ENCODE data around the gene ODF2L. TPM values are rescaled to one million over a fixed set of nuclear protein-coding genes. Genes with fewer than 3 reads are reported as not detected.

The ODF2L gene
- total RNA-seq, 1 experiment from 2014 or later: 38.6 TPM

DNA sequence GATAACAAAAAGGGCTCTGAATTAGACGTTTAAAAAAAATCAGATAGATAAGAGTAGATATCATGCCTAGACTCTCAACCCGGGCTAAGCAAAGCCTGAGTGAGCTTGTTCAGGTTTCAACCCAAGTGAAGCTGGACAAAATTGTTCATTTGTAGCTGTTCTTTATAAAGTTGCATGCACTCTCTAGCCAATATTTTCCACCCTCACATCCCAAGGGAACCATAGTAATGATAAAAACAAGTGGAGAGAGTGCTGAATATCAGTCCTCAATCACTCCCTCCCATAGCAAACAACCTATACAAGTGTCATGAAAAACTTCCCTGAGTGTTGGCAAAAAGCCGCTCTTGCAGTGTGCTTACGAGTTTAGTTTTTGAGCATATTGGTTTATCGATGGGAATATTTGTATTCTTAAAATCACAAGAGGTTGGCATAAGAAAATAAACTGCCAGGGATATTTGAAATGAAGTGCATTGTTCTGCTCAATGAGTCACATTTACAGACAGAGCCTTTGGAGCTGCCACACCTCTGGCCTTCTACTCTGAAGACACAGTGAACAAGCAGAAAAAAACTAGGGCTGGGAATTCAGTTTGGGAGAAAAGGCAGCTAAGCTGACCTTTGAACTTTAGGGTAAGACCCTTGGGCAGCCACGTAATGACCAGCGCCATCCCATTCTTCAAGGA lies 25.6 kb upstream of the ODF2L start:
- BruUV-seq (replicated peaks): no TSS peak
- Mint-ChIP-seq H3K36me3 (ENCODE audit: insufficient read depth, unreplicated experiment) (no peaks in the 10 kb centered on the region), H3K9me3 (ENCODE audit: low read depth, unreplicated experiment) (no peaks in the 10 kb centered on the region), H3K27ac (ENCODE audit: unreplicated experiment) (no peak overlapping the region), H3K27me3 (ENCODE audit: unreplicated experiment) (no peaks in the 10 kb centered on the region), H3K4me1 (ENCODE audit: low read depth, unreplicated experiment) (peaks cover 21% of the 10 kb centered on the region), H3K4me3 (ENCODE audit: low read depth, unreplicated experiment) (no peak overlapping the region)
- TF ChIP-seq, protein P1, sequence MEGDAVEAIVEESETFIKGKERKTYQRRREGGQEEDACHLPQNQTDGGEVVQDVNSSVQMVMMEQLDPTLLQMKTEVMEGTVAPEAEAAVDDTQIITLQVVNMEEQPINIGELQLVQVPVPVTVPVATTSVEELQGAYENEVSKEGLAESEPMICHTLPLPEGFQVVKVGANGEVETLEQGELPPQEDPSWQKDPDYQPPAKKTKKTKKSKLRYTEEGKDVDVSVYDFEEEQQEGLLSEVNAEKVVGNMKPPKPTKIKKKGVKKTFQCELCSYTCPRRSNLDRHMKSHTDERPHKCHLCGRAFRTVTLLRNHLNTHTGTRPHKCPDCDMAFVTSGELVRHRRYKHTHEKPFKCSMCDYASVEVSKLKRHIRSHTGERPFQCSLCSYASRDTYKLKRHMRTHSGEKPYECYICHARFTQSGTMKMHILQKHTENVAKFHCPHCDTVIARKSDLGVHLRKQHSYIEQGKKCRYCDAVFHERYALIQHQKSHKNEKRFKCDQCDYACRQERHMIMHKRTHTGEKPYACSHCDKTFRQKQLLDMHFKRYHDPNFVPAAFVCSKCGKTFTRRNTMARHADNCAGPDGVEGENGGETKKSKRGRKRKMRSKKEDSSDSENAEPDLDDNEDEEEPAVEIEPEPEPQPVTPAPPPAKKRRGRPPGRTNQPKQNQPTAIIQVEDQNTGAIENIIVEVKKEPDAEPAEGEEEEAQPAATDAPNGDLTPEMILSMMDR (IDR thresholded peaks at IDR 0.05; ENCODE audit: unreplicated experiment): no peak
- CTCF ChIA-PET: interaction anchor here (0.7 kb wide), 1 partner anchor 9 kb away, joined by 3 read pairs; no protein-coding TSS in a partner anchor
- intact Hi-C loops (cut with micrococcal nuclease; ENCODE audit: unreplicated experiment): no loop called here
- DNase-seq: no peak

DNA sequence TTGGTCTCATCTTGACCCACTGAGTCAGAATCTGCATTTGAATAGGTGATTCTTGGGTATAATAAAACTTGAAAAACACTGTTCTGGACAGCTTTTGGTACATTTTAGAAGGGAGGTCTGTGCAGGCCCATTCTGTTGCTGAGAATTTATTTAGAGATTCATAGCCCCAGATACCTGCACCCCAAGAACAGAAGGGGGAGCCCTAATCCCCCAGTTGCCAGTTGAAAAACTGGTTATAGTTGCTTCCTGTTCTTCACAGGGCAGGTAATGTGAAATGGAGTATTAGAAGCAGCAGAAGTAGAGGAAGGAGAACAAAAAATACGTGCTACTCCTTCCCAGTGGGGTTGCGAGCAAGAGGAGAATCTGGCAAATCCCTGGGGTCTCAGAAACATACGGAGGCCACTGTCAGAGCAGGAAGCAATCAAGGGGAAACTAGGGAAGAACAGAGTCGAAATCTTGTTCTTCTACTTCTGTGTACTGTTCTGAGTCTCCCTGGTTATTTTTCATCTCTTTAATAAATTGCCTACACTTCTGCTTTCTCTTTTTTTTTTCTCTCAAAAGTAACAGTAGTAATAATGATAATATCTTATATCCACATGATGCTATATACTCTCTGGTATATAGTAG lies 23.3 kb upstream of the ODF2L start:
- Mint-ChIP-seq H3K27me3 (ENCODE audit: unreplicated experiment) (no peaks in the 10 kb centered on the region), H3K9me3 (ENCODE audit: low read depth, unreplicated experiment) (no peaks in the 10 kb centered on the region), H3K27ac (ENCODE audit: unreplicated experiment) (no peak overlapping the region), H3K4me3 (ENCODE audit: low read depth, unreplicated experiment) (no peak overlapping the region), H3K36me3 (ENCODE audit: insufficient read depth, unreplicated experiment) (no peaks in the 10 kb centered on the region), H3K4me1 (ENCODE audit: low read depth, unreplicated experiment) (peaks cover 21% of the 10 kb centered on the region)
- DNase-seq: peak; percentile 64
- BruUV-seq (replicated peaks): no TSS peak
- intact Hi-C loops (cut with micrococcal nuclease; ENCODE audit: unreplicated experiment): loop anchor here (1.0 kb wide), 2 partner anchors 54 to 83 kb away; no protein-coding TSS in a partner anchor
- CTCF ChIA-PET: no interaction called here
- TF ChIP-seq, protein P1 (IDR thresholded peaks at IDR 0.05; ENCODE audit: unreplicated experiment): peak; percentile 66

DNA sequence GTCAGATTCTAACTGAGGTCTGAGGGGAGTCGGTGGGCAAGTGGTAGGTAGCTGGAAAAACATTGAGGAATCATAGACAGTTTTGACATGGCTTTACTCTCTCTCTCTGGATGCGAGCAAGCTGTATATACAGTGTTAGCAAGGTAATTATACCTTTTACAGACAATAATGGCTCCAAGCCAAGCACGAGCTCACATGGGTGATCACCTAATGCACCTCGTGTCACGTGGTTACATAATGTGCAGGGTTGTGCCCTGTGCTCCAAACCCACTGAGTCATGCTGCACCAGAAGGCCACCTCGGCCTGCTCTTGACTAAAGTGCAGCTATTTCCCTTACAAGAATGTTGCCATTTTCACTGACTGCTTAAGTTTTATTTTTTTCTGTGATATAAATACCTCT lies 20.2 kb upstream of the ODF2L start:
- CTCF ChIA-PET: interaction anchor here (0.9 kb wide), 1 partner anchor 288 kb away, joined by 5 read pairs; the partner anchor contains the start of gene SH3GLB1
- no peak overlapping the region for H3K27ac Mint-ChIP-seq (ENCODE audit: unreplicated experiment)
- intact Hi-C loops (cut with micrococcal nuclease; ENCODE audit: unreplicated experiment): no loop called here

DNA sequence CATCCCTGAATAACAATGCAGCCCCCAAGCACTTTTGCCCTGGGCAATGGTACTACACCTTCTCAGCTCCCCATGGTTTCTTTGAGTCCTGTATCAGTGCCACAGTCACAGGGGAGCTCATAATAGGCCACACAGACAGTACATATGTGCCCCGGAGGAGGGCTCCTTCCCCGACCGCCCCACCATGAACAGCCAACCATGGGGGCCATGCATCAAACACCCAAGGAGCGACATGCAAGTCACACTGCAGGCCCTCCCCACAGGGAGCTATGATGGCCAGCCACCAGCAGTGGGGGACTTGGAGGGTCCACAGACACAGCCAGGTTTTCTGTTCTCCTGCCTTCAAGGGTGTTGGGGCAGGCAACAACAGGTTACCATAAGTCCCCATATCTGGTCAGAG lies 14.8 kb upstream of the ODF2L start:
- Mint-ChIP-seq H3K4me3 (ENCODE audit: low read depth, unreplicated experiment) (no peak overlapping the region), H3K9me3 (ENCODE audit: low read depth, unreplicated experiment) (no peaks in the 10 kb centered on the region), H3K4me1 (ENCODE audit: low read depth, unreplicated experiment) (no peaks in the 10 kb centered on the region), H3K27ac (ENCODE audit: unreplicated experiment) (no peak overlapping the region), H3K27me3 (ENCODE audit: unreplicated experiment) (no peaks in the 10 kb centered on the region), H3K36me3 (ENCODE audit: insufficient read depth, unreplicated experiment) (peaks cover 5% of the 10 kb centered on the region)
- CTCF ChIA-PET: no interaction called here
- intact Hi-C loops (cut with micrococcal nuclease; ENCODE audit: unreplicated experiment): no loop called here
- no TSS peak for BruUV-seq (replicated peaks)
- TF ChIP-seq, protein P1 (IDR thresholded peaks at IDR 0.05; ENCODE audit: unreplicated experiment): no peak
- DNase-seq: no peak

More for the DNA sequence above, 20.2 kb upstream of the ODF2L start:
- TF ChIP-seq, protein P1 (IDR thresholded peaks at IDR 0.05; ENCODE audit: unreplicated experiment): no peak
- peaks cover 12% of the 10 kb centered on the region for H3K4me1 Mint-ChIP-seq (ENCODE audit: low read depth, unreplicated experiment)
- BruUV-seq (replicated peaks): no TSS peak
- H3K9me3 Mint-ChIP-seq (ENCODE audit: low read depth, unreplicated experiment): no peaks in the 10 kb centered on the region
- H3K4me3 Mint-ChIP-seq (ENCODE audit: low read depth, unreplicated experiment): no peak overlapping the region
- no peaks in the 10 kb centered on the region for H3K27me3 Mint-ChIP-seq (ENCODE audit: unreplicated experiment)
- peak; percentile 15 for DNase-seq
- no peaks in the 10 kb centered on the region for H3K36me3 Mint-ChIP-seq (ENCODE audit: insufficient read depth, unreplicated experiment)

Data from Calu3 (cell line).